HL-60/S4 treated with phorbol 12-myristate 13-acetate at 8.2 ng/mL for 4 days and 3 days (cell line): ENCODE results near the gene ISOC2.
"Not testable (repeated sequence)": the region's sequence is repeated elsewhere in the genome, so short reads cannot be mapped to it uniquely, and the experiment has no call there.

Source experiments
- in situ Hi-C: fragments of 300-500 bp; cut with MboI; formaldehyde crosslinking; loops from 2 replicates; pipeline ENCODE4 v1.15.0; 2022; ENCODE audit warnings: low sequenced_read_pairs

ISOC2 gene

GRCh38 chr19:55443045-55443823 lies 18.2 kb downstream of the ISOC2 start, which contains the start of gene SHISA7:
SHISA7 (minus strand) TSS chr19:55443300; CDS start chr19:55442863, 437 bp downstream.
- in situ Hi-C loops = no loop called here

DNA sequence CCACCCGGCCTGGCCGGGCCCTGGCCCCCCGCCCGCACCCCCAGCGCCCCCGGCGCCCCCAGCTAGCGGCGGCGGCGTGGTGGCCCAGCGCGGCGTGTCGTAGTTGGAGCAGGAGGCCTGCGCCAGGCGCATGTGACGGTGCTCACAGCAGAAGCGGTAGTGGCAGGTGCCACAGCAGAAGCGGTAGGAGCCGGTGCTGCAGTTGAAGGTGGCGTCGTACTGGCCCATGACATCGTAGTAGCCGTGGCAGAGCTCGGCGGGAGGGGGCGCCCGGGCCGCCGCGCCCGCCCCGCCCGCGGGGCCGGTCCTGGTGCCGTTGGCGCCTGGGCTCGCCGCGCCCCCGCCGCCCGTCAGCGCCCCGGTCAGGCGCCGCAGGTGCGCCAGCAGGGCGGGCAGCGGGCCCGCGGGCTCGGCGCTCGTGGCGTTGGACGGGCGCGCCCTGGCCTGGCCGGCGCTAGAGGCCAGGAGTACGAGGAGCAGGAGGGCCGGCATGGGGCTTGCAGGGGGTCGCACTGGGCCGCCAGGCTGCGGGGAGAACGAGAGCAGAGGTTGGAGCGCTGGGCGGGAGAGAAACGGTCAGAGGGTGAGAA lies 19.0 kb downstream of the ISOC2 start:
- in situ Hi-C loops = no loop called here

- in situ Hi-C loops = no loop called here
These were observed 19.6 kb downstream of the ISOC2 start for GRCh38 chr19:55441692-55442321.

DNA sequence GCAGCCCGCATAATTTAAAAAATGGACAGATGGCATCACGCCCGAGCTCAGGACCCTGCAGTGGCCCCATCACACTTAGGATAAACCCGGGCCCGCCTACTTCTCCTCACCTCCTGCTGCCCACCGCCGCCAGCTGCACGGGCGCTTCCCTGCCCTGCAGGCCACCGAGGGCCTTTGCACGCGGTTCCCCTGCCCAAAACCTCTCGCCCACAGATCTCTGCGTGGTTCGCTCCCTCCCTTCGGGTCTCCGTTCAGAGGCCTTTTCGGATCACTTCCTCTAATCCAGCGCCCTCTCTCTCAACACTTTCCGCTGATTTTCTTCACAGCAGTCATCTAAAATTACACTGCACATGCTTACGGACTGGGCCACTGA lies 20.1 kb downstream of the ISOC2 start:
- in situ Hi-C loops = no loop called here

- in situ Hi-C loops = no loop called here
These were observed 20.9 kb downstream of the ISOC2 start for GRCh38 chr19:55440411-55441105.

GRCh38 chr19:55439052-55439451 lies 22.4 kb downstream of the ISOC2 start:
- in situ Hi-C loops = no loop called here

DNA sequence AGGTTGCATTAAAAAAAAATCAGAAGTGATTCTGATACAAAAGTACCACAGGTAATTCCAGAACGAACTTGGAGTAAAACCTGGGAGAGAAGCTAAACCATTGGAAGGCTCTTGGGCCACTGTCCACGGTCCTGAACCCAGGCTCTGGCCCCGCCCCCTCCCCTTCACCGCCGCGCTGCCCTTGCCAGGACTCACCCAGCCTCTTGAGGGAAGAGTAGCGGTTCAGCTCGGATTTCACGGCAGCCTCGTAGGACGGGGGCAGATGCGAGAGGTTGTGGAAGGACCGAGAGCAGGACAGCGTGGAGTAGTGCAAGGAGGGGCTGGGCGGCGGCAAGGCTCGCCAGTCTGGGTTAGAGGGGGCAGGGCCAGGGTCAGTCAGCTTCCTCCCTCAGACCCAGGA lies 24.0 kb downstream of the ISOC2 start:
- in situ Hi-C loops = no loop called here

DNA sequence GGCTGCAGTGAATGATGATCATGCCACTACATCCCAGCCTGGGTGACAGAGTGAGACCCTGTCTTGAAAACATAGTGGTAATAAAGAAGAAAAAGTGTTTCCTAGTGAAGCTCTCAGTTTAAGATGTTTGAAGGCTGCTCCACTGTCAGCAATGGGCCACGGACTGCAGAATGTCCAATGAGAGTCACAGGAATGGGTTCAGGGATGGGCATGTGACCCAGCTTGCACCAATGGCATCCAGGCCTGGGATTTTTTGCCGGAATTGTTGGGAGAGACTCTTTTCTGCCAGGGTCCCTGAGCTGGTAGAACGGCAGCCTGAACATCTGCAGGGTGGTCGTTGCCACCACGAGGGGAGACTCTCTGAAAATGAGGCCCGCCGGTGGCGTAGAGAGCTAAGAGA lies 24.6 kb downstream of the ISOC2 start:
- in situ Hi-C loops = no loop called here

- in situ Hi-C loops = no loop called here
These were observed 26.4 kb downstream of the ISOC2 start for GRCh38 chr19:55435020-55435419.

GRCh38 chr19:55434356-55434919 lies 27.0 kb downstream of the ISOC2 start:
- in situ Hi-C loops = no loop called here

GRCh38 chr19:55433292-55433691 lies 28.1 kb downstream of the ISOC2 start:
- in situ Hi-C loops = no loop called here

GRCh38 chr19:55432241-55432959 lies 29.0 kb downstream of the ISOC2 start:
- in situ Hi-C loops = no loop called here

DNA sequence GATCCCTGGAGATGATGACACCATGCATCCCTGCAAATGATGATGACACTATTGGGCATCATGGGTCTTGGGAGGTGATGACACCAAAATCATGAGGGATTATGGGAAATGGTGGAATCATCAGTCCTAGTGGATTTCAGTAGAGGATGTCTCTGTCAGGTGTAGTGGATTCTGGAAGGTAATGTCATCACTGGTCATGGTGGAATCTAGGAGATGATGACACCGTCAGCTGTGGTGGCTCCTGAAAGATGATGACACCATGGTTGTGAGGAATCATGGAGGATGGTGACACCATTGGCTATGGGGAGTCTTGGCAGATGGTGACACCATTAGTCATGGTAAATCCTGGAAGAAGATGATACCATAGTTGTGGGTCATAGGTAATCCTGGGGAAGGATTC lies 30.3 kb downstream of the ISOC2 start:
- in situ Hi-C loops = no loop called here

- in situ Hi-C loops = no loop called here
These were observed 35.4 kb downstream of the ISOC2 start for GRCh38 chr19:55426042-55426441.

DNA sequence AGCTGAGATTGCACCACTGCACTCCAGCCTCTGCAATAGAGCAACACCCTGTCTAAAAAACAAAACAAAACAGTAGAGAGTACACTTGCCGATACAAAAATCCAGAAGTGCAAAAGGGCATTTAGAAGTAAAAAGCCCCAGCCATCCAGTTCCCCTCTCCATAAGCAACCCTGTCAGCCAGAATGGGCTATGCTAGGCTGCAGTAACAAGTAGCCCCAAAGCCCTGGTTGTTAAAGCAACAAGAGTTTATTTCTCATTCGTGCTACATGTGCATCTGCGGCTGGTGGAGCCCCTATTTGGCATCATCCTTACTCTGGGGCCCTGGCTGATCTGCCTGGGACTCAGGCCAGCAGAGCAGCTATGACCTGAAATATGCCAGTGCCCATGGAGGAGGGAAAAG lies 36.9 kb downstream of the ISOC2 start:
- in situ Hi-C loops = no loop called here

GRCh38 chr19:55423225-55424005 lies 38.0 kb downstream of the ISOC2 start:
- in situ Hi-C loops = no loop called here

- in situ Hi-C loops = not testable (repeated sequence)
These were observed 40.2 kb downstream of the ISOC2 start for GRCh38 chr19:55421281-55421680.

GRCh38 chr19:55419624-55420236 lies 41.7 kb downstream of the ISOC2 start:
- in situ Hi-C loops = no loop called here

DNA sequence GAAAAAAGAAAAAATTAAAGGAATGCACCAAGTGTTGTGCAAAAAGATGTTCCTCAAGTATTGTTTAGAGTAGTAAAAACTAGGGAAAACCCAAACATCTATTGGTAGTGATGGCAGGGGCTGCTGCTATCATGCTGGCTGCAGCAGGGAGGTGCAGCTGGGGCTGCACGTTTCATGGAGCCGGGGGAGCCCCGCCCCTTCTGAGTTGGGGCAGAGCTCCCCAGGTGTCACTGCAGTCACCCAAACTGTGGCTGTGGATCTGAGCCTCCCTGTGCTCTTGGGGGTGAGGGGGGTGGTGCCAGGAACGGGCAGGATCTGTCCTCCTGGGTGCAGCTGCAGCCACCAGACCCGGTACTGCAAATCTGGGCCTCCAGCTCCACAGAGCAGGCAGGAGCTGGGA lies 42.3 kb downstream of the ISOC2 start:
- in situ Hi-C loops = no loop called here
